ENCODE results near the gene SLC9A2.

Gene SLC9A2, protein sequence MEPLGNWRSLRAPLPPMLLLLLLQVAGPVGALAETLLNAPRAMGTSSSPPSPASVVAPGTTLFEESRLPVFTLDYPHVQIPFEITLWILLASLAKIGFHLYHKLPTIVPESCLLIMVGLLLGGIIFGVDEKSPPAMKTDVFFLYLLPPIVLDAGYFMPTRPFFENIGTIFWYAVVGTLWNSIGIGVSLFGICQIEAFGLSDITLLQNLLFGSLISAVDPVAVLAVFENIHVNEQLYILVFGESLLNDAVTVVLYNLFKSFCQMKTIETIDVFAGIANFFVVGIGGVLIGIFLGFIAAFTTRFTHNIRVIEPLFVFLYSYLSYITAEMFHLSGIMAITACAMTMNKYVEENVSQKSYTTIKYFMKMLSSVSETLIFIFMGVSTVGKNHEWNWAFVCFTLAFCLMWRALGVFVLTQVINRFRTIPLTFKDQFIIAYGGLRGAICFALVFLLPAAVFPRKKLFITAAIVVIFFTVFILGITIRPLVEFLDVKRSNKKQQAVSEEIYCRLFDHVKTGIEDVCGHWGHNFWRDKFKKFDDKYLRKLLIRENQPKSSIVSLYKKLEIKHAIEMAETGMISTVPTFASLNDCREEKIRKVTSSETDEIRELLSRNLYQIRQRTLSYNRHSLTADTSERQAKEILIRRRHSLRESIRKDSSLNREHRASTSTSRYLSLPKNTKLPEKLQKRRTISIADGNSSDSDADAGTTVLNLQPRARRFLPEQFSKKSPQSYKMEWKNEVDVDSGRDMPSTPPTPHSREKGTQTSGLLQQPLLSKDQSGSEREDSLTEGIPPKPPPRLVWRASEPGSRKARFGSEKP

DNA sequence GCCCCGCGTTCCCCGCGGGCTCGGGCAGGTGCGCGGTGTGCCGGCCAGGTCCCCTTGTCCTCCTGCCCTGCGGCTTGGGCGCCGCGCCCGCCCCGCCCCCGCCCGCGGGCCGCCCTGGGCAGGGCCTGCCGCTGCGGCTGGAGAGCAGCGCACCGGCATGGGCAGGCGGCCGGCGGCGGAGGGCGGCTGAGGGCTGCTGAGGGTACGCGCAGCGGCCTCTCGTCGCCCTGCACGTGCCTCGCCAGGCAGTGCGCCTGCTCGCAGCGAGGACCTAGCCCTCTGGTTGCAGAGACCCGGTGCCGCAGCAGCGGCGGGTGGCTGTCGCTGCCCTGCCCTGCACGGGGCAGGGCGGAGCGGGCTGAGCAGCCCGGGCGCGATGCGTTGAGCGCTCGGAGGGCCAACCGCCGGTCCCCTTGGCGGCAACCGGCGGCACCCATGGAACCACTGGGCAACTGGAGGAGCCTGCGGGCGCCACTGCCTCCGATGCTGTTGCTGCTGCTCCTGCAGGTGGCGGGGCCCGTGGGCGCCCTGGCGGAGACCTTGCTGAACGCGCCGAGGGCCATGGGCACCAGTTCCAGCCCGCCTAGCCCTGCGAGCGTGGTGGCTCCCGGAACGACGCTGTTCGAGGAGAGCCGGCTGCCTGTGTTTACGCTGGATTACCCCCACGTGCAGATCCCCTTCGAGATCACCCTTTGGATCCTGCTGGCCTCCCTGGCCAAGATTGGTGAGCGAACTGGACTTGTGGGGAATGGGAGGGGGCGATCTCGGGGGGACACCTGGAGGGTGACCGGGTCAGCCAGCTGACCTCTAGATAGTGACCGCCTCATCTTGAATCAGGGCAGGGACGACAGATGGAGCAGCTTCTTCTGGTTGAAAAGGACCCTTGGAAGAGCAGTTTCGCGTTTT is at the start of gene SLC9A2:
Gene SLC9A2, plus strand, starts transcription at position 140 of the 906 bp plus-strand sequence. Its CDS starts 296 bp downstream, at position 436.
- no peak for DNase-seq

DNA sequence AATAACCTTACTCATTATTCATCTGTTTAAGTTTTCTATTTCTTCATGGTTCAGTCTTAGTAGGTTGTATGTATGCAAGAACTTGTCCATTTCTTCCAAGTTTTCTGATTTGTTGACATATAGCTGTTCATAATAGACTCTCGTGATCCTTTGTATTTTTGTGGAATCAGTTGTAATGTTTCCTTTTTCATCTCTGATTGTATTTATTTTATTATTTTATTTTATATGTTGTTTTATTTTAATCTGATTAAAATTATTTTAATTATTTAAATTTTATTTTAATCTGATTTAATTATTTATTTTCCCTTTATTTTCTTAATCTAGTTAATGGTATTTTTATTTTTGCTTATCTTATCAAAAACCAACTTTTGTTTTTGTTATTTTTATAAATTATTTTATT is 43.5 kb upstream of the SLC9A2 start:
- no peak for DNase-seq

DNA sequence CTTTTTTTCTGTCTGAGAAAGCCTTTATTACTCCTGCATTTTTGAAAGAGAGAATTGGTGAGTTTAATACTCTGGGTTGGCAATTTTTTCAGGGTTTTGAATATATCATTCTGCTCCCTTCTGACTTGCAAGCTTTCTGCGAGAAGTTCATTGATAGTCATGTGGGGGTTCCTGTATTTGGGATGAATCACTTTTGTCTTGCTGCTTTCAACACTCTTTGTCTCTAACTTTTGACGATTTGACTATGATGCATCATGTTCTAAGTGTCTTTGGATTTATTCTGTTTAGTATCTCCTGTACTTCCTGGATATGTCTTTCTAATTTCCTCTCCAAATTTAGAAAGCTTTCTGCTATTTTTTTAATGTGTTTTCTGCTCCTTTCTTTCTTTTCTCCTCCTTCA is 41.0 kb upstream of the SLC9A2 start:
- DNase-seq, result no peak

DNA sequence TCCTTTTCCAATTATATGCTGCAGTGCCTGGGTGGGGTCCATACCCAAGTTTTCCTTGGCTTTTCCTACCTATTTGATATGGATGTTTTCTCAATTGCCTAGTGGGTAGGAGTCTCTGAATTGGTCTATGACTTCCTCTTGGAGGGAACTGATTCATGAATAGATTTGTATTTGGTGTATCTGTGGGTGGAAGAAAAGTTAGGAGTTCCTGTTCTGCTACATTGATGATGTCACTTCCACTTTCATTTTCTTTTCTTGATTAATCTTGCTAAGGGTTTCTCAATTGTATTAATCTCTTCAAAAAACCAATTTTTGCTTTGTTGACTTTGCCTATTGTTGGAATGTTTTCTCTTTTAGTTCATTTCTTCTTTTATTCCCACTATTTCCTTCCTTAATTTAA is 37.4 kb upstream of the SLC9A2 start:
- no peak for DNase-seq

DNA sequence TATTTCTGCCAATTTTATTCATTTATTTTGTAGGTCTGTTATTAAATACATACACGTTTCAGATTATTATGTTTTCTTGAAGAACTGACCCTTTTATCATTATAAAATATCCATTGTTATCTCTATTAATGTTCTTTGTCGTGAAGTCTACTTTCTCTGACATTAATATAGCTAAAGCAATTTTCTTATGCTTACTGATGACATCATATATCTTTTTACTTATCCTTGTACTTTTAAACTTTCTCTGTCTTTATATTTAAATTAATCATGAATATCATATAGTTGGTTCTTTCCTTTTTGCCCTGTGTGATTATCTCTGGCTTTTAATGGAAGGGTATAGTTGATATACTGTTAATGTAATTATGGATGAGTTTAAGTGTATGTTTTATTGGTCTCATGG is 36.5 kb upstream of the SLC9A2 start:
- no peak for DNase-seq

DNA sequence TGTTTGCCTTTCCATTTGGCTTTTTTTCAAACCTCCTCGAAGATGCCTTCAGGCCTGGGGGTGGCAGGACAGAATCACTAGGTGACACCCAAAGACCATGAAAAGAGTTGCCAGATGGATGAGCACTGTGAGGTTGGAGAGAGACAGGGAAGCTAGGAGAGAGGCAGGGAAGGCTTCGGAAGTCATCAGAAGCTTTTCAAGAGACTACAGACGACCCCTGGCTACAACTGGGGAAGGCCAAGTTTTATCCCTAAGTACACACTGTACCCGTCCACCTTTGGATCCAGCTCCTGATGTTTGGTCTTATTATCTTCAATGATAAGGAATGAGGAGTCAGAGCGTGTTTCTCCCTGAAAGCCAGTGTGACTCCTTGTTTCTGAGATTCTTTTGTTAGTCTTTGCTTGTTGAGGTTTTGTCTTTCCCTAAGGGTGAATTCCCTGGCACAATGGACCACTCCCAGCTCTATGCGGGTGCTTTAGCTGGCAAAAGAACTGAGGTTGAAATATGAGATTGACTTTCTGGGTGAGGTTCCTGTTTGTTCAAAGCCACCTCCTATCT is 33.4 kb upstream of the SLC9A2 start:
- no peak for DNase-seq

DNA sequence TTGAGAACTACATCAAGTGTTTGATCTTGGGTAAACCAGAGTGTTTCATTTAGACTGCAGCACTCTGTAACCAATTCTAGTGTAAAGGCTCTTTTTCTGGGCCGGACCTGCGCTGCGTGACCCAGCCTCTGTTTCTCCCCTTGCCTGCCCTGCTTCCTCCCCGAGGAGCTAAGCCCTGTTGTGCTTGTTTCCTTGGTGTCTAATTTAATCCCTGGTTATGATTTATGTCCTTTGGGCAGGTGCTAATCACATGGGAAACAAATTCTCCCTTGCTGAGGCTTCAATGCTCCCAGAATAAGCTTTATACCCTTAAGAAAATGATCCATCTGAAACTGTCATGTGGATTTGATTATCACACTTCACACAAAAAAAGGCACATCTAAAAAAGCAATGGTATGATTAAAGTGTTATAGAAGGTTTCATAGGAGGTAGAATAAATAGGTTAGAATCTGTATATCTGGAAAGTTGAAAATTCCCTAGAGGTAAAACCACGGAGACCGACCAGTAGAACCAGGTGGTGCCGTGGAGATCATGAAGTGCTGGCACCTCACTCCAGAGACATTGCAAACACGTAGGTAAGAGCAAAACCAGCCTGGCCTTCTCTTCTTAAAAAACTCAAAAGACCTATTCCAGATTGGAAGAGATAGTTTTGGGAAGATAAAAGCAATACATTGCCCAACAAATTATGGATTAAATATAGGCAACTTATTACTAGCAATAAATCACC is 31.0 kb upstream of the SLC9A2 start:
- DNase-seq, result no peak

DNA sequence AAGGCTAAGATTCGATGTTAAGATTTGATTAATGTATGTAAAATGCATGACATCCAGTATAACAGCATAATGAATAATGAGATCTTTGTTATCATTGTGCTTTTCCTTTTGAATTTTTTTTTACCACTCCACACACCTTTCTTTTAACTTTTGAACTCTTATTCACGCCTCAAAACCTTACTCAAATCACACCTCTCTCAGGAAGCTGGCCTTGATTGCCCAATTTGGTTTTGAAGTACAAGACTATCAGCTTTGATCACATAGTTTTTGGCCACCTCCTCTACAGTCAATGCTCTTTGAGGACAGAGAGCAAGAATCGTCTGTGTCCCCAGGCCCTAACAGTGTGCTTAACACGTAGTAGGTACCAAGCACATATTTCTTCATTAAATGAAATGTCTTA is 29.9 kb upstream of the SLC9A2 start:
- no peak for DNase-seq

DNA sequence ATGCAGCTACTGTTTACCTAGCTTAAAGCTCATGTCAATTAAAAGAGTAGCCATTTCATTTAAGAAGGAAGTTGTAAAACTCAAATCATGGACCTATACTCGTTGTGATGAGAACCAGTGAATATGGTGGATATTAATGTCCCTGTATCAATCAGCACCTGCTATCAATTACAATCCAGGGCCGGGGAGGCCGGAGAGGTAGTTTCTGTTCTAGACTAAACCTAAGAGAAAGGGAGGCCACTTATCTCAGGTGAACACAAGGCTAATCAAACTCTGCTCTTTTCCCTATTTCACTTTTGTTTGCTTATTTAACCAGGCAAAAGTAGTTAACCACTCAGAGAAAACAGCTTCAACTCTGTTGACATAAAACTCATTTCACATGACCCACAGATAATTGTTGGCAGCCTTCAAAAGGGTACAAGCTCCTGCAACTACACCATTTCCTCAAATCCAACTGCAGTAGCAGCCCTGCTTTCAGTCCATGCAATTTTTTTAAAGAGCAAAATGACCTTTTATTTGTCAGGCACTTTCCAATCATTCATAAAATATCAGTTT is 27.8 kb upstream of the SLC9A2 start:
- no peak for DNase-seq

DNA sequence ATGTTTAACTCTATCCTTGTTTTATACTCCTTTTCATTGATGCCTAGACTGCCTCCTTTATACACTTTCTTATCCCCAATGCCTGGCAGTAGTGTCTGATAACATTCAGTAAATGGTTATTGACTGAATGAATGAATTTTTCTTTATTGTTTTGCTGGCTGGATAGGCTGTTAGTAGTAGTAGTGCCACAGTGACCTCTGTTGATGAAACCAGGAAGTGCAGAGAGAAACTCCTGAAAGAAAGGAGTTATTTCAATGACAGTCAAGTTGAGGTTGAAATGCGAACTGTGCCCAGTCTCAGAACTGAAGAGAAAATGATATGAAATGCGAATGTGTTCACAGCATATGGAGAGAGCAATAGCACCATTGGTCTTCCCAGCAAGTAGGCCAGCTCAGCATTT is 26.8 kb upstream of the SLC9A2 start:
- no peak for DNase-seq

DNA sequence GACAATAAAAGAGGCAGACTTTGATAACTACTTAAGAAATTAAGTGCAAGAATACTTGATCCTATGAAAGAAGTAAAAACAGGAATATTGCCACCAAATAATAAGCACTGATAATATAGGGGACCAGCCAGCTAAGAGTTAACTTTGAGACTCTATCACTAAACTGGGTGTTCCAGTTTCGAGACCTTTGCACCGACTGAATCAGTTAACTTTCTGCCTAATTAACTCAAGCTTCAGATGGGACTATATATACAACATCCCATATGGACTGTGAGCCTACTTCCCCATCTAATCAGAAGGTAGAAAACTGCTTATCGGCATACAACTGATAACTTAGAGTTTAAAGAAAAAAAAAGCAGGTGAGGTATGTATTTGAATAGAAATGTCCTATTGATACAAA is 25.8 kb upstream of the SLC9A2 start:
- no peak for DNase-seq

DNA sequence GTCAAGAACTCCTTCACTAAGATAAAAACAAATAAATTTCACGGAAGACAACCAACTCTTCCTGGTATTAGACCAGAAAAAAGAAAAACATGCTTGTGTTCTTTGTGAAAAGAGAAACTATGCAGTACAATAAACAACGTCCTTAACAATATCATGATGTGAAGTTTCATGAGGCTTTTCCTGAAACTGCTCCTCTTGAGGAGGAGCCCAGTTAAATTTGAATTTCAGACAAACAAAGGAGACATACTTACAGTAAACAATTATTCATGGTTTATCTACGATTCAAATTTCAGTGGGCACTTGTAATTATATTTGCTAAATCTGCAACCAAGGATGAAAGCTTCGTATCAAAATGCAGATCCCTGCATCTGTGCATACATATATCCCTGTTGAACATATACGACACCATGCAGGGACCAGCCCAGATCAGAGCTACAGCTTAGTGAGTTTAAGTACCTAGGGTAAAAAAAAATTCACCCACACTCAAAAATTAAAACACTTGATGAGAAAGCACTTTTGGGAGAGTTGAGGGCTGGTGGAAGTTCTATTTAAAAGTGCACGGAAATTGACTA is 24.8 kb upstream of the SLC9A2 start:
- DNase-seq, result no peak

DNA sequence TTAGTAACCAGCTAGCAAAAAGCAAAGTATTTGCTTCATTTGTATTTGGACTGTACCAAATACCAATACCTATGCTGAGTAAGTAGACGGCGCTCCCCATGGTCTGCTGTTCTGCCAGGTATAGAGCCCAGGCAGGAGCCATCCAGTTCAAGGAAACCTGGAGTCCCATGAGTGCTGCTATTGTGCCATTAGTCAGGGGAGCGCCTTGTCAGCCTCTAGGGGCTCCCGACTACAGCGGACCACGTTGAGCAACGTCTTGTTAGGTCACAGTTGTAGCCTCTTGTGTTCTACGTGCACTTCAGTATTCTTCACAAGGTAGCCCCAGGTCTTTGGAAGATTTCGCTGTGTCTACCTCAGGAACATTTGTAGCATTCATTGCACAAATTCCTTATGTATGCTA is 21.6 kb upstream of the SLC9A2 start:
- DNase-seq, result no peak

DNA sequence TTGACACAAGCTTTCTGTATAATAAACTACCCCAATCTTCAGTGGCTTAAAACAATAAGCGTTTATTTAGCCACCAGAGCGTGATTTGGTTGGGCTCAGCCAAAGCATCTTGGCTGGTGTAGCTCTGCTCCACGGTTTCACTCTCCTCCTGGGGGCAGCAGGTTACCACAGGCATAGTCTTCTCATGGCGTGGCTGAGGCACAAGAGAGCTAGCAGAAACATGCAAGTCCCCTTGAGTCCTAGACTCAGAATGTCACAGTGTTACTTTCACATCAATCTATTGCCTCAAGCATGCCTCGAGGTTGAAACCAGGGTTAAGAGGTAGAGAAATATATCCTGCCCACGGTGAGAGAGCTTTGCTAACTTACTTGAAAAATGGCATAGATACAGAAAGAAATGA is 19.9 kb upstream of the SLC9A2 start:
- DNase-seq, result no peak

DNA sequence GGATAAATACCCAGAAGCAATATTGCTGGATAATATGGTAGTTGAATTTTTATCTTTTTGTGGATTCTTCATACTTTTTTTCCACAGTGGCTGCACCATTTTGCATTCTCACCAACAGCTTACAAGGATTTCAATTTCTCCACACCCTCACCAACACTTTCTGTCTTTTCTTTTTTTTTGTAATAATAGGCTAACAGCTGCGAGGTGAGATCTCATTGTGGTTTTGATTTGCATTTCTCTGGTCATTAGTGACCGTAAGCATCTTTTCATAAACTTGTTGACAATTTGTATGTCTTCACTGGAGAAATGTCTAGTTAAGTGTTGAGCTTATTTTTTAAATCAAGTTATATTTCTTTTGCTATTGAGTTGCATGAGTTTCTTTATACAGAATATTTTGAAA is 17.6 kb upstream of the SLC9A2 start:
- no peak for DNase-seq

DNA sequence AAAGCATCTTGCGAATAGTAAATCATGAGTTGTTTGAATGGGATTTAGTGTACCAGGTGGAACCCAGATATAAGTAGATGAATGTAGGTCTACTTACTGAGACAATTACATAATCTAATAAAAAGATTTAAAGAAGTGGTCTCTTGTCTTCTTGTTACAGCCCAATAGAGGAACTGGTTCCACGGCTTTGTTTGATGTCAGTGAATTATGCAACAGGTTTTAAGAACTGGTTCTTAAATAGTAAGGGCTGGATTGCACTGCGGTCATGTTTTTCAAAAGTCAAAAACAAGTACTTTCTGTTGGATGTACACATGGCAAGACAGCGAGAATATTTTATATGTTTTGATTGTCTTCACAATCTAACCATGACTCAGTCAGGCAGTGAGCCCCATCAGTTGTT is 15.4 kb upstream of the SLC9A2 start:
- no peak for DNase-seq

DNA sequence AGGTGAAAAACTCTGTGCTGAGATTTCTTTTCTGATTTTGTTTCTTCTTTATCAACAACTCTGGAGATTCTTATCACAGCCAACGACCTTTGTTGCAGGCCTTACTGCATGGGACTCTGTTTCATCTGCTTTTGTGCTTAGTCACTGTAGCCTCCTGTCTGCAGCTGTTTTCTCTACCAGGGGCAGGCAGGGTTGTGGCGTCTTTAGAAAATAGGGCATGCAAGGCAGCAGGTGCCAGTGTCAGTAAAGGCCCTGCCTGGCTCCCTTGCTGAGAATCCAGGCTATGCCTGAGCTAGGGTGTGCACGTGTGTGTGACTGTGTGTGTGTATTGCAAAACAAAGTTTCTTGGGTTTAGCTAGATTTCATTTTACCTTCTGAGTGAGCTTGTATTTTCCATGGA is 14.6 kb upstream of the SLC9A2 start:
- DNase-seq, result no peak

DNA sequence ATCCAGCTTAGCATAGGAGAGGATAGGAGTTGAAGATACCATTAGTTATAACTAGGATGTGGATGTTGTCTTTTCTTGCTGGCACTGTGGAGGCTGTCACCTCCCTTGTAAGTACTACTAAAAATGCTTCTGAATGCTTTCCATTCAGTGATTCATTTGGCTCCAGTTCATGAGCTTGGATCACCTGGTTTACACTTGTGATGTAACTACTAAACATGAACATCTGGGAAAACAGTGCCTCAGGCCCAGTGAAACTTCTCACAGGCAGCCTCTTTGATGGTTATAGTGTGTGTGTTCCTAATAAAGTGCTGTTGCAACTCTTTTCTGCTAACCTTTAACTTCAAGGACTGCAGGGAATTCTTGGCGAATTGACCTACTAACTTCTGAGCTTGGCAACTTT is 13.0 kb upstream of the SLC9A2 start:
- DNase-seq, result no peak

DNA sequence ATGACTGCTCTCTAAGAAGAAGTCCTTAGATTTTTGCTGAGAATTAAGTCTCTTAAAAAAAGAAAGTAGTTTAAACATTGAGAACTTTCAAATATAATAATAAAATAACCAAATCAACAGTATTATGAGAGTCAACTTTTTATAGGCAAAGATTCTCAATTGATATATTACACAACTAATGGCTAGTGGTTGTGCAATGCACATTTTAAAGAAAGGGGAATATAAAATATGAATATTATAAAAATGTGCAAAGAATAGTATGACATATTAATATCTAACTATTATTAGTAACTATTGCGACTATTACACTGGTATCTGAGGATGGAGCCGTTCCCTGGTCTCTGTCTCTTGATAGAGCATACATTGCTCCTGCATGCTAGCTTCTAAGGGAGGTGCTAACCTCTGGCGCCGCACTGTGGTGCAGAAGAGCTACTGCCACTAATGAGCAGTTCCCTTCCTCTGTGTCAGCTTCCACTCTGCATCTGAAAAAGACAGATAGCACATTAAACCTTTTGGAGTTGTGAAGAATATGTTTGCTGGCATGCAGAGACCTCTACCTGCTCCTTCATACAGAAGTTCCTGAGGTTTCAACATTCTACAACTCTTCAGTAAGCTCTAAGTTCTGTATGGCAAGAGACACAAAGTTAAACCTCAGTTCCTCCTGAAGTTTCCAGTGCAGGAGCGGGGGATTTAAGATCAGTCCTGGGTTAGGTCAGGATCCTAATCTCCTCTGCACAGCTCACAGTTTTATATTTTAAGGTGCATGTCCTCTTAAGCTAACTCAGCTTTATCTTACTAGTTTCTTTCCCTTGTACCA is 3.5 kb upstream of the SLC9A2 start:
- DNase-seq, result peak in 1 of 4 experiments; percentile 24

Data from activated naive CD4-positive, alpha-beta T cell (primary cell).